Type B pancreatic cell (in vitro differentiated cells): ENCODE measurements around the gene EFEMP1. TPM values are rescaled to one million over a fixed set of nuclear protein-coding genes. Genes with fewer than 3 reads are reported as not detected.

Experiments
- DNase-seq: peaks from one replicate; pipeline ENCODE4 v3.0.0; 2021; ENCODE audit warnings: mixed read lengths; ENCODE audit not compliant: unreplicated experiment; ENCODE audit errors: extremely low spot score
- H3K27ac Mint-ChIP-seq: 2 replicates; pipeline ENCODE4 v1.8.0; 2021; ENCODE audit warnings: mild to moderate bottlenecking, mixed read lengths
- H3K27me3 Mint-ChIP-seq: 2 replicates; pipeline ENCODE4 v1.8.0; 2021; ENCODE audit warnings: mixed read lengths
- H3K36me3 Mint-ChIP-seq: 2 replicates; pipeline ENCODE4 v1.8.0; 2021; ENCODE audit warnings: mixed read lengths
- H3K4me1 Mint-ChIP-seq: one replicate; pipeline ENCODE4 v1.8.0; 2021; ENCODE audit warnings: mixed read lengths; ENCODE audit not compliant: unreplicated experiment
- H3K4me3 Mint-ChIP-seq: 2 replicates; pipeline ENCODE4 v1.8.0; 2021; ENCODE audit warnings: mild to moderate bottlenecking, mixed read lengths
- H3K9me3 Mint-ChIP-seq: 2 replicates; pipeline ENCODE4 v1.8.0; 2021; ENCODE audit warnings: mixed read lengths
- total RNA-seq: library from RNA; stranded (reverse); gene quantifications from 2 replicates; pipeline ENCODE4 v1.2.1, GENCODE V29; 2021; ENCODE audit warnings: low replicate concordance
- TF ChIP-seq, protein P1 (sequence below): fragments of 200-600 bp; sonication (generic); conservative IDR thresholded peaks from 2 replicates; pipeline ENCODE4 v1.5.0; 2021; ENCODE audit warnings: antibody characterized with exemption, mild to moderate bottlenecking

The EFEMP1 gene
- total RNA-seq, 1 donor from 2014 or later = 92.5 TPM

DNA sequence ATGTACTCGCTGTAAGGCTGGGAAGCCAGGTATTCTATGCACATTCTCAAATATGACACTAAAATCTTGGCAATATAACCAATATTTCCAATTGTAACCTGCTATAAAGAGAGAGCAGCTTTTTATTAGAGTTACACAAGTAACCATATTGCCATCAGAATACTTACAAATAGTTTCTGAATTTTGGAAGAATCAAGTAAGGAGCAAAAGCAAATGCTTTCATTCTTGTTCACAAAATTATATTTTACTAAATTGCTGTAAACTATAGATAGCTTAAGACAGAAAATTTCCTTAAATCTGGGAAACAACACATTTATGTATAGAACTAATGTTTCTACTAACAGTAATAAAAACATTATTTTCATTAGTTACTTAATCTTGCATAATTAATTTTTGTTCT is 77.2 kb downstream of the EFEMP1 start:
- Mint-ChIP-seq H3K27ac (no peak overlapping the region), H3K9me3 (no peaks in the 10 kb centered on the region), H3K4me1 (no peaks in the 10 kb centered on the region), H3K4me3 (no peak overlapping the region), H3K27me3 (no peaks in the 10 kb centered on the region), H3K36me3 (no peaks in the 10 kb centered on the region)
- no peak for DNase-seq
- TF ChIP-seq, protein P1, sequence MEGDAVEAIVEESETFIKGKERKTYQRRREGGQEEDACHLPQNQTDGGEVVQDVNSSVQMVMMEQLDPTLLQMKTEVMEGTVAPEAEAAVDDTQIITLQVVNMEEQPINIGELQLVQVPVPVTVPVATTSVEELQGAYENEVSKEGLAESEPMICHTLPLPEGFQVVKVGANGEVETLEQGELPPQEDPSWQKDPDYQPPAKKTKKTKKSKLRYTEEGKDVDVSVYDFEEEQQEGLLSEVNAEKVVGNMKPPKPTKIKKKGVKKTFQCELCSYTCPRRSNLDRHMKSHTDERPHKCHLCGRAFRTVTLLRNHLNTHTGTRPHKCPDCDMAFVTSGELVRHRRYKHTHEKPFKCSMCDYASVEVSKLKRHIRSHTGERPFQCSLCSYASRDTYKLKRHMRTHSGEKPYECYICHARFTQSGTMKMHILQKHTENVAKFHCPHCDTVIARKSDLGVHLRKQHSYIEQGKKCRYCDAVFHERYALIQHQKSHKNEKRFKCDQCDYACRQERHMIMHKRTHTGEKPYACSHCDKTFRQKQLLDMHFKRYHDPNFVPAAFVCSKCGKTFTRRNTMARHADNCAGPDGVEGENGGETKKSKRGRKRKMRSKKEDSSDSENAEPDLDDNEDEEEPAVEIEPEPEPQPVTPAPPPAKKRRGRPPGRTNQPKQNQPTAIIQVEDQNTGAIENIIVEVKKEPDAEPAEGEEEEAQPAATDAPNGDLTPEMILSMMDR = no peak

DNA sequence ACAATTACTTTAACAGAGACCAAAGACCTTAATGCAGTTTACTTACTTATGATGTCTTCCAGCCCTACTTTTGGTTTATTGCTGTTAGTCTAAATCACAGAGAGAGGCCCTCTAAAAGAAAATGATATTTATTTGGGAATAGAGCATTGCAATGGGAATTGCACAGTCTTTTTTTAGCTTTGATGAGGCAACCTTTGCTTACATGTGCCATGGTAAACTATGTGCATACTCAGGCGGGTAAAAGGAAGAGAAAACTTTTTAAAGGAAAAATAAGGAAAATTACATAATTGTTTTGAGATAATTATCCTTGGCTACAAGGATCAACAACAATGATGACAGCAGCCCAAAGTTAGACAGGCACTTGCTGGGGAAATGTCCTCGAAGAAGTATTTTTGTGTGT is 78.6 kb downstream of the EFEMP1 start:
- Mint-ChIP-seq H3K9me3 (no peaks in the 10 kb centered on the region), H3K4me1 (no peaks in the 10 kb centered on the region), H3K36me3 (no peaks in the 10 kb centered on the region), H3K27ac (no peak overlapping the region), H3K27me3 (no peaks in the 10 kb centered on the region), H3K4me3 (no peak overlapping the region)
- no peak for DNase-seq
- TF ChIP-seq, protein P1 = no peak

DNA sequence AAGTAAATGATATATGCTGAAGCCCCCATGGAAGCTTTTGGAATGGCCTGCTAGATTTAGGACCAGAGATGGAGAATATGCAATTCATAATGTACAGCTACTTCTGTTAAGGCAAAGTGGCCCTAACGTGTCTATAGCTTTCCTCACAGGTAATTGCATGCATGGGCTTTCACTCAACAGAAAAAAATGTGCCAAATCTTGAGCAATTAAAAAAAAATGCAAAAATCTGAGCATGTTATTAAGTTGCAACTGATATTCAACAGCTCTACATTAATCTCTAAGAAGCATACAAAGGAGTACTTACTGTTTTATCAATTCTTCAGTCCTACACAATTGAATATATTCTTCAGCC is 79.6 kb downstream of the EFEMP1 start:
- Mint-ChIP-seq H3K27me3 (no peaks in the 10 kb centered on the region), H3K9me3 (no peaks in the 10 kb centered on the region), H3K4me3 (no peak overlapping the region), H3K4me1 (peaks cover 7% of the 10 kb centered on the region), H3K27ac (no peak overlapping the region), H3K36me3 (no peaks in the 10 kb centered on the region)
- TF ChIP-seq, protein P1 = no peak
- DNase-seq = no peak

DNA sequence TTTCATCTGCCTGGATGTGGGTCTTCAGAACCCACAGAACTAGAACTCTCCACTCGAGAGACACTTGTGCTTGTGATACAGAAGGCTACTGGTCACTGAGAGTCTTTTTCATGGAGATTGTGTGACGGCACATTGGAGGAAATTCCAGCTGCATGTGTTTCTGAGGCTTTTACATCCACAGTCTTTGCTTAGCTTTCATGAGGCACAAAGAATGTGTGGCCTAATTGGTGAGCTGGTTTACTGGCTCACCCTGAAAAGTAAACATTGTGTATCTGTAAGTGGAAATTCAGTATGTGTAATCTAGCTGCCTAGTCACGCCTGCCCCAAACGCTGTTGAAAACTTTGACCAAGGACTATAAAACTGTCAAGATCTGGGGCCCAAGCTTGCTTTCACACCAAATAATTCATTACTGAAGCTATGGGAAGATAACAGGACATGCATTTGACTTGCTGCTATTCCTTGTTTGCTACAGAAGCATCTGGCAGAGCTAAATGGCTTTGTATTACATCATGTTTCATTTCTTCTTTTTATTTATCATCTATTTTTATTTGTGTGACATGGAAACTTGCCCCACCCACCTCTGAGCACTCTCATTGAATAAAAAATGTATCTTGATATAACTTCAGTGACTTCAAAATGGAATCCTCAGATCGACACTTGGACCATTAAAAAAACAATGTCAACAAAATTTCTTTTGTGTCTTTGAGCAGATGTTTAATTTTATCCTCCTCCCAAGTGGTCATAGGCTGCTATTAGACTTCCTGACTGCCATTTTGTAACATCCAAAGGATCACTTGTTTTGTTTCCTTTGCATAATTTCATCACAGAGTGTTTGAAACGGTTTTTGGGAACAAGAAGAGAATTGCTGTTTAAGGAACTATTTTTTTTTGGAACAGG is 80.2 kb downstream of the EFEMP1 start:
- no peak overlapping the region for H3K4me3 Mint-ChIP-seq
- H3K4me1 Mint-ChIP-seq = peaks cover 12% of the 10 kb centered on the region
- no peaks in the 10 kb centered on the region for H3K36me3 Mint-ChIP-seq
- no peaks in the 10 kb centered on the region for H3K27me3 Mint-ChIP-seq
- DNase-seq = no peak
- no peak overlapping the region for H3K27ac Mint-ChIP-seq
- no peaks in the 10 kb centered on the region for H3K9me3 Mint-ChIP-seq
- TF ChIP-seq, protein P1 = no peak

DNA sequence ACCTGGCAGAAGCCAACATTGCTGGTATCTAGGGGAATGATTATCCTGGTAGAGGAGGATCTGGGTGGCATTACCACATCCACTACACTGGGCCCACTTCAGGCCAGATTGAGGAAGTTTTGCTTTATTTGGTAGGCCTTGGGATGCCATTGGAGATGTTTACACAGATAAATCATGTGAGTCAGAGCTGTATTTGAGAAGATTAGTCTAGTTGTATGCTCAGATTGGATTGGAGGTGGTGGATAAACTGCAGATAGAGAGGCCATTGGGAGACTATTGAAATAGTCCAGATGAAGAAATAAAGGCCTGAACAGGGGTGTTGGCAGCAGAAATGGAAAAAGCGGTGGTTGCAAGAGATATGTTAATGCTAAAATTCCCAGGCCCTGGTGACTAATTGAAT is 81.5 kb downstream of the EFEMP1 start:
- H3K27ac Mint-ChIP-seq = no peak overlapping the region
- no peaks in the 10 kb centered on the region for H3K9me3 Mint-ChIP-seq
- H3K27me3 Mint-ChIP-seq = no peaks in the 10 kb centered on the region
- DNase-seq = no peak
- no peak overlapping the region for H3K4me3 Mint-ChIP-seq
- TF ChIP-seq, protein P1 = no peak
- H3K4me1 Mint-ChIP-seq = peaks cover 12% of the 10 kb centered on the region
- H3K36me3 Mint-ChIP-seq = no peaks in the 10 kb centered on the region
